AG09309 (cell line): ENCODE results near the gene BATF.

Source experiments
- DNase-seq: peaks from one replicate; pipeline ENCODE4 v3.0.0-alpha.2; 2010; ENCODE audit warnings: low read depth
- H3K4me3 ChIP-seq: 2 replicates; pipeline ENCODE4 v1.5.1; 2011; ENCODE audit warnings: mild to moderate bottlenecking, low read depth, low read length, moderate library complexity; ENCODE audit not compliant: control insufficient read depth
- CTCF ChIP-seq: IDR thresholded peaks from 2 replicates; pipeline ENCODE4 v1.5.1; 2011; ENCODE audit warnings: mild to moderate bottlenecking, low read depth, low read length, inconsistent platforms; ENCODE audit not compliant: insufficient read depth, control insufficient read depth; ENCODE audit errors: missing control alignments

BATF gene

GRCh38 chr14:75531660-75532317 is 9.5 kb downstream of the BATF start:
- no peak for TF ChIP-seq CTCF
- H3K4me3 ChIP-seq = no peak overlapping the region
- no peak for DNase-seq

- no peak for TF ChIP-seq CTCF
- no peak for DNase-seq
- H3K4me3 ChIP-seq = no peak overlapping the region
Observed at GRCh38 chr14:75533791-75534555, 11.7 kb downstream of the BATF start.

GRCh38 chr14:75535164-75535898 is 13.1 kb downstream of the BATF start:
- DNase-seq = no peak
- no peak for TF ChIP-seq CTCF
- no peak overlapping the region for H3K4me3 ChIP-seq

- no peak overlapping the region for H3K4me3 ChIP-seq
- no peak for DNase-seq
- TF ChIP-seq CTCF = no peak
Observed at GRCh38 chr14:75537071-75537470, 14.8 kb downstream of the BATF start.

- TF ChIP-seq CTCF = no peak
- no peak for DNase-seq
- no peak overlapping the region for H3K4me3 ChIP-seq
Observed at GRCh38 chr14:75539162-75539560, 16.9 kb downstream of the BATF start.

- no peak for DNase-seq
- no peak overlapping the region for H3K4me3 ChIP-seq
- TF ChIP-seq CTCF = no peak
Observed at GRCh38 chr14:75539561-75540478, 17.6 kb downstream of the BATF start.
